Panc1 (cell line): ENCODE data around the gene ABCB4. TPM values are rescaled to one million over a fixed set of nuclear protein-coding genes. Genes with fewer than 3 reads are reported as not detected.

ENCODE experiments used
- ATAC-seq: fragments of 200-7000 bp; cut with Tn5 transposase; 2 replicates; pipeline ENCODE4 v1.9.1; 2020; ENCODE audit warnings: mild to moderate bottlenecking, moderate library complexity
- BruUV-seq: library from RNA; stranded (reverse); fragments of 400-500 nt; replicated peaks from 2 replicates; lab custom pipeline; 2021; lab: Mats Ljungman, UMichigan
- CTCF ChIA-PET: fragments of 300-600 bp; sonication (Branson Sonifier 250); formaldehyde crosslinking; loops from one replicate; lab custom pipeline; 2022; ENCODE audit warnings: antibody characterized with exemption; lab: Charles Lee
- POLR2A ChIA-PET: fragments of 300-600 bp; sonication (Branson Sonifier 250); formaldehyde crosslinking; loops from one replicate; lab custom pipeline; 2022; ENCODE audit warnings: antibody characterized with exemption; lab: Charles Lee
- DNase-seq: peaks from one replicate; pipeline ENCODE4 v3.0.0-alpha.2; 2010; ENCODE audit warnings: low read depth, low spot score
- H3K27ac ChIP-seq: 2 replicates; pipeline ENCODE4 v1.5.1; 2011; ENCODE audit warnings: mild to moderate bottlenecking, low read length, inconsistent platforms
- H3K27me3 ChIP-seq: fragments of 200-500 bp; sonication (Bioruptor generic); 2 replicates; pipeline ENCODE4 v1.6.0; 2014; ENCODE audit warnings: low read length, inconsistent platforms; ENCODE audit not compliant: control insufficient read depth, insufficient read depth
- H3K36me3 ChIP-seq: fragments of 200-500 bp; sonication (Bioruptor generic); 2 replicates; pipeline ENCODE4 v1.5.1; 2014; ENCODE audit warnings: inconsistent platforms, mild to moderate bottlenecking, low read length, moderate library complexity; ENCODE audit not compliant: control insufficient read depth, insufficient read depth
- H3K4me1 ChIP-seq: 2 replicates; pipeline ENCODE4 v1.5.1; 2011; ENCODE audit warnings: inconsistent platforms, mild to moderate bottlenecking, low read length, moderate library complexity; ENCODE audit not compliant: control insufficient read depth, insufficient read depth
- H3K4me3 ChIP-seq, 2 experiments: 2 replicates each; pipeline ENCODE4 v1.5.1; 2011 to 2012; ENCODE audit warnings: low read depth in 2 of 2, low read length in 2 of 2, mild to moderate bottlenecking in 2 of 2, inconsistent platforms in 1 of 2, moderate library complexity in 1 of 2
- H3K9me3 ChIP-seq: fragments of 200-500 bp; sonication (Bioruptor generic); 2 replicates; pipeline ENCODE4 v1.5.1; 2014; ENCODE audit warnings: low read depth, mild to moderate bottlenecking, inconsistent platforms, low read length, moderate library complexity; ENCODE audit not compliant: control insufficient read depth, insufficient read depth
- CTCF ChIP-seq: fragments of 450-650 bp; IDR thresholded peaks from 2 replicates; pipeline ENCODE4 v1.5.1; 2017; ENCODE audit warnings: mild to moderate bottlenecking
- POLR2AphosphoS5 ChIP-seq: IDR thresholded peaks from 2 replicates; pipeline ENCODE4 v1.6.1; 2012; ENCODE audit warnings: mild to moderate bottlenecking, low read depth, low read length, moderate library complexity
- REST ChIP-seq, 2 experiments: IDR thresholded peaks; 2 replicates each; pipeline ENCODE4 v1.6.1; 2011 to 2012; ENCODE audit warnings: low read depth in 2 of 2, control low read depth in 1 of 2, low read length in 1 of 2, mild to moderate bottlenecking in 1 of 2, moderate library complexity in 1 of 2; ENCODE audit not compliant: insufficient read depth in 1 of 2
- SIN3A ChIP-seq: IDR thresholded peaks from 2 replicates; pipeline ENCODE4 v1.6.1; 2012; ENCODE audit warnings: low read depth, mild to moderate bottlenecking, low read length, moderate library complexity, borderline replicate concordance; ENCODE audit not compliant: insufficient read depth
- TCF7L2 ChIP-seq: IDR thresholded peaks from 2 replicates; pipeline ENCODE4 v1.6.1; 2011; ENCODE audit warnings: mild to moderate bottlenecking, low read depth, low read length, inconsistent platforms
- in situ Hi-C: cut with HindIII; loops from 2 replicates; pipeline ENCODE4 v1.10.0; 2016; ENCODE audit warnings: low sequenced_read_pairs, low pct_unique_long_range_greater_than_20kb
- intact Hi-C: fragments of 100-400 bp; cut with micrococcal nuclease; formaldehyde crosslinking; loops from one replicate; pipeline ENCODE4 v1.10.0; 2022; ENCODE audit not compliant: unreplicated experiment
- total RNA-seq: library from RNA; stranded (reverse); gene quantifications from one replicate; pipeline ENCODE4 v1.2.1, GENCODE V29; 2021; ENCODE audit not compliant: unreplicated experiment

The ABCB4 gene
- total RNA-seq, 1 experiment from 2014 or later: 0.18 TPM

- in situ Hi-C loops (no loop called here), intact Hi-C loops (no loop called here)
- H3K27ac ChIP-seq: no peak overlapping the region
- no peaks in the 10 kb centered on the region for H3K36me3 ChIP-seq
- H3K4me3 ChIP-seq: no peak overlapping the region
- DNase-seq (no peak), ATAC-seq (no peak)
- H3K4me1 ChIP-seq: no peaks in the 10 kb centered on the region
- no peaks in the 10 kb centered on the region for H3K9me3 ChIP-seq
- BruUV-seq: no TSS peak
- ChIA-PET POLR2A (interaction anchor here (0.5 kb wide), 1 partner anchor 512 kb away, joined by 7 read pairs; no protein-coding TSS in a partner anchor), CTCF (no interaction called here)
- TF ChIP-seq CTCF (no peak), REST (IDR thresholded peaks at IDR 0.05; ENCODE audit: insufficient read depth in 1 of 2, low read depth in 2 of 2, low read length in 1 of 2) (no peak), POLR2AphosphoS5 (no peak), SIN3A (no peak), TCF7L2 (no peak)
- no peaks in the 10 kb centered on the region for H3K27me3 ChIP-seq
Measured at GRCh38 chr7:87499494-87499893, 24.0 kb upstream of the ABCB4 start.

GRCh38 chr7:87498893-87499292 is 23.4 kb upstream of the ABCB4 start:
- Histone ChIP-seq H3K36me3 (no peaks in the 10 kb centered on the region), H3K4me1 (no peaks in the 10 kb centered on the region), H3K27ac (no peak overlapping the region), H3K4me3 (no peak overlapping the region), H3K9me3 (no peaks in the 10 kb centered on the region), H3K27me3 (no peaks in the 10 kb centered on the region)
- no peak for TF ChIP-seq CTCF
- TF ChIP-seq SIN3A: no peak
- no peak for TF ChIP-seq REST (IDR thresholded peaks at IDR 0.05; ENCODE audit: insufficient read depth in 1 of 2, low read depth in 2 of 2, low read length in 1 of 2)
- TF ChIP-seq TCF7L2: no peak
- no peak for TF ChIP-seq POLR2AphosphoS5
- ChIA-PET CTCF (no interaction called here), POLR2A (no interaction called here)
- DNase-seq (no peak), ATAC-seq (no peak)
- BruUV-seq: no TSS peak
- in situ Hi-C loops: no loop called here
- intact Hi-C loops: no loop called here
